Measurements from ENCODE around the gene FAM184A.

Gene FAM184A

DNA sequence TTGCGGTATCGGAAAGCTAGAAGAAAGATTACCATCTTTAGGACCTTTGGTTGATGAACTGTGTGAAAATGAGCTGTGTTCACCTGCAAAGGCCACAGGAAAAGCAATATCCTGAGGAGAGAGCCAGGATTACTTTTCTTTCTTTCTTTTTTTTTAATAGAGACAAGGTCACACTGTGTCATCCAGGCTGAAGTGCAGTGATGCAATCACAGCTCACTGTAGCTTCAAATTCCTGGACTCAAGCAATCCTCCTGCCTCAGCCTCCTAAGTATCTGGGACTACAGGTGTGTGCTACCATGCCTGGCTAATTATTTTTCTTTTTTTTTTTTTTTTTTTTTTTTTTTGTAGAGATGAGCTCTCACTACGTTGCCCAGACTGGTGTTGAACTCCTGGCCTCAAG lies 17.2 kb downstream of the FAM184A start:
- no peak for DNase-seq (ENCODE audit: extremely low read depth in 1 of 2, low read depth in 1 of 2)

DNA sequence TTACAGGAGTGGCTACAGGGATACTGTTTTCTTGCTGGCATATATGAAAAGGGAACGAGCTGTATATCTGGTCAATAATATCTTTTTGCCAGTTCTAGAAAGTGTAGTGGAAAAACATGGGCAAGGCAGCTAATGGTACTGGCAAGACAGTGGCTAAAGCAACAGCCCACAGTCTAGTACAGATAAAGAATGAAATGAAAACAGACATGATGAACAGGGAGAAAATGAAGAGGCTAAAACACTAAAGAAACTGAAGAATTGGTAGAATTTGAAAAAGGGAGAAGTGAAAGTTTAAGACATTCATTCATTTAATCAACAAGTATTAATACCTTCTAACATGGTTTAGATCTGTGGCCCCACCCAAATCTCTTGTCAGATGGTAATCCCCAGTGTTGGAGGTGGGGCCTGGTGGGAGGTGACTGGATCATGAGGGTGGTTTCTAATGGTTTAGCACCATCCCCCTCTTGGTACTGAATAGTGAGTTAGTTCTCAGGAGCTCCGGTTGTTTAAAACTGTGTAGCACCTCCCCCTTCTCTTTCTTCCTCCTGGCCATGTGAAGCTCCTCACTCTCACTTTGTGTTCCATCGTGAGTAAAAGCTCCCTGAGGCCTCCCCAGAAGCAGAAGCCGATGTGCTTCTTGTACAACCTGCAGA lies 18.1 kb downstream of the FAM184A start:
- DNase-seq (ENCODE audit: extremely low read depth in 1 of 2, low read depth in 1 of 2): no peak

DNA sequence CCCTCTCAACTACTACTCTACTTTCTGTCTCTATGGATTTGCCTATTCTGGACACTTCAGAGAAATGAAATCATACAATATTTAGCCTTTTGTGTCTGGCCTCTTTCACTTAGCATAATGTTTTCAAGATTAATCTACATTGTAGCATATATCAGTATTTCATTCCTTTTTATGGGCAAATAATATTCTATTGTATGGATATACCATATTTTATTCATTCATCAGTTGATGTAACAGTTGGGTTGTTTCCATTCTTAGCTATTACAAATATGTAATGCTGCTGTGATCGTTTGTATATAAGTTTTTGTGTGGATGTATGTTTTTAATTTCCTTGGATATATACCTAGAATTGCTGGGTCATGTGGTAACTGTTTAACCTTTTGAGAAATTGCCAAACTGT lies 23.4 kb downstream of the FAM184A start:
- no peak for DNase-seq (ENCODE audit: extremely low read depth in 1 of 2, low read depth in 1 of 2)

DNA sequence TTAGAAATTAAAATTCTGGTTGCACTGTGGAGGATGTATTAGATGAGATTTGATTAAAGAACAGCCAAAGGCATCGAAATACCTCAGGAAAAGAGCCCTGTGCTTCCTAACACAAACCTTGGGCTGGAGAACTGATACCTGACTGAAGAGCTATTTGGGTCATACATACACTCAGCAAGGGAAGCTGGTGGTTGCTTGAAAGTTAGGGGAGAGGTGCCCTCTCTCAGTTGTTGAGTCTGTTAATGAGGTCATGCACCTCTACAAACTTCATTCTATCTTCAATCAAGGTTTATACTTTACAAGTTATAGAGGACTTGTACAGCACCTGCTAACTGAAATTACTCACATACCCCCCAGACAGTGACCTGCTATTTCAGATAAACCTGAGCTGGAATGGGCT lies 25.5 kb downstream of the FAM184A start:
- DNase-seq (ENCODE audit: extremely low read depth in 1 of 2, low read depth in 1 of 2): no peak

DNA sequence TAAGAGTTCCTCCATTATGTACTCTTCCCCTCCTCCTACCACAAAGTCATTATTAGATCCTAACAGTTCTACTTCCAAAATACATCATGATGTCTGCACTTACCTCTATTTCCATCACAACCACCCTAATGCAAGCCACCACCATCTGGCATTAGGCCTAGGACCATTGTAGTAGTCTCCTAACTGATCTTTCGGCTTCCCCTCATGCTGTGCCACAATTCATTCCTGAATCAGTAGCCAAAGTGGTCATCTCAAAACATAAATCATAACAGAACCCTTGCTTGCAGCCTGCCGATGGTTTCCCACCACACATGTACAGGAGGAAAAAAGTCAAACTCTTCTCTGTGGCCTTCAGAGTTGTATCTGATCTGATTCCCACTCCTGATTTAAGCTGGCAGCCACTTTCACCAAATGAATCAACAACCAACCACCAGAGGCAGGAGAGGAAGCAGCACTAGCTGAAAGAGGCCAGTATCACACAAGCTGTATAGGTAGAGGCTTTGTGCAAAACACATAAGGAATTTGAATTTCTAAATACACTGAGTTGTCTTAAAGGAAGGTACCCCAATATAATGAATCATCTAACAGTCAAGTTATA lies 26.1 kb downstream of the FAM184A start:
- no peak for DNase-seq (ENCODE audit: extremely low read depth in 1 of 2, low read depth in 1 of 2)

DNA sequence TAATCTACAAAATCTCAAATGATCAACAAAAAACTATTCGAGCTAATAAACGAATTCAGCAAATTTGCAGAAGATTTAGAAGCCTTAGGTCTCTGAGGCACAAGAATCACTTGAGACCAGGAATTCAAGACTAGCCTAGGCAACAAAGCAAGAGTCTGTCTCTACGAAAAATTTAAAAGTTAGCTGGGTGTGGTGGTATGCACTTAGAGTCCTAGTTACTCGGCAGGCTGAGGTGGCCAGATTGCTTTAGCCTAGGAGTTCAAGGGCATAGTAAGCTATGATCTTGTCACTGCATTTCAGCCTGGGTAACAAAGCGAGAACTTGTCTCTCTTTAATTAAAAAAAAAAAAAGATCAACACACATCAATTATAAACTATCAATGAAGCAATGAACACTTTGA lies 34.2 kb downstream of the FAM184A start:
- DNase-seq (ENCODE audit: extremely low read depth in 1 of 2, low read depth in 1 of 2): no peak

DNA sequence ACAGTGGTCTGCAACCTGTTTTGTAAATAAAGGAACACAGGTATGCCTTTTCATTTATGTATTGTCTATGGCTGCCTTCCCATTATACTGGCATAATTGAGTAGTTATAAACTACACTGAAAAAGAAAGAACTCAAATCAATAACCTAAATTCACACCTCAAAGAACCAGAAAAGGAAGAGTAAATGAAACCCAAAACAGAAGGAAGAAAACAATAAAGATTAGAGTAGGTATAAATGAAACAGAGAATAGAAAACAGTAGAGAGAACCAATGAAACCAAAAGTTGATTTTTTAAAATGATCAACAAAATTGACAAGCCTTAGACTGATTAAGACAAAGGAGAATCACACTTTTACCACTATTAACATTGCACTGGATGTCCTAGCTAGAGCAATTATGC lies 34.7 kb downstream of the FAM184A start:
- no peak for DNase-seq (ENCODE audit: extremely low read depth in 1 of 2, low read depth in 1 of 2)

DNA sequence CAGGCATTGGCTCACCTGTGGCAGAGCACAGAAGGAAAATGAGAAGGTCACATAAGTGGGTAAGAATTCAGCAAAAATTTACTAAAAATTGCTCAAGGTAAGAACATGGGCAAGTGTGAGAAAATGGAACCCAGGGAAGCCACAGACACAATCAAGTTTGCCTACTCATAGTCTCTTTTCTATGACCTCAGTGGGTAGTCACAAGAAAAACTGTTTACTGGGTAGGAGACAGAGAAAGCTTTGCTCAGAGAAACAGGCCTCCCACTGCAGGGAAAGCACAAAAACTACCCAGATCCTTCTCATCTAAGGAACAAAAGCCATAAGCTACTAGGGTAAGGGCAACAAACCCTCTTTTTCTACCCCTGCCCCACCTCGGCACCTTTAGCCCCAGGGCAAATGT lies 35.2 kb downstream of the FAM184A start:
- DNase-seq (ENCODE audit: extremely low read depth in 1 of 2, low read depth in 1 of 2): no peak

DNA sequence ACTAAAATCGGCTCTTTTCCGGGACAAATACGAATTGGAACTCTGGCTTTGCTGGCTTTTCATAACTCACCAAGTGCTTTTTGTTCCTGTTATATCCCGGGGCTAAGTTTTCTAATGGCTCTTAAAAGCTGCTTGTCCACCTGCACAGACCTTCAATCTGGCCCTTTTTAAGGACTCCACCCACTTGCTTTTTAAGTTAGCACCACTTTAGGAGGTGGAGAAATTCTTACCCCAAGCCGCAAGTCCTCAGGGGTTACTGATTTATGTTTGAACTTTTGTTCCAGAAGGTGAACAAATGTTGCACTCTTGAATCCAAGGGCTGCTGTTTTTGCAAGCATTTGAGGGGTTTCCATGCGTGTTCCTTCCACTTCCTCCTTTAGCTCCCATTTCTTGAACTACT lies 37.8 kb downstream of the FAM184A start:
- DNase-seq (ENCODE audit: extremely low read depth in 1 of 2, low read depth in 1 of 2): no peak

DNA sequence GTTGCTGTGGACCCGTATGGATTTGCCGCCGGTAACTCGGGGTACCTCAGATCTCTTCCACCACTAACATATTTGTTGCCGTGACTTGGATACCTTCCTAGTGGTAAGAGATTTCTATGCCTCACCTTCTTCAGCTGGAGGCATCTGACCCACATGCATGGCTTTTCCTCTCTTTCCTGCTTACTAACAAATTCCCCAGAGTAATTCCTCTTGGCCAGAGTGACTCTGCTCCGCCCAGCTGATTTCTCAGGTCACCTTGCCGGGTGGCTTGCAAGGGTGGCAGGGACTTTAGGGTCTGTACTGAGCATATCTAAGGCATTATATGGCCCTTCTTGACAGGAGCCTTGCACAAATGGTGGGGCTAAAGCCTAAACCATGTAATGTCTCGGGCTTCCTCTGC lies 38.2 kb downstream of the FAM184A start:
- DNase-seq (ENCODE audit: extremely low read depth in 1 of 2, low read depth in 1 of 2): no peak

DNA sequence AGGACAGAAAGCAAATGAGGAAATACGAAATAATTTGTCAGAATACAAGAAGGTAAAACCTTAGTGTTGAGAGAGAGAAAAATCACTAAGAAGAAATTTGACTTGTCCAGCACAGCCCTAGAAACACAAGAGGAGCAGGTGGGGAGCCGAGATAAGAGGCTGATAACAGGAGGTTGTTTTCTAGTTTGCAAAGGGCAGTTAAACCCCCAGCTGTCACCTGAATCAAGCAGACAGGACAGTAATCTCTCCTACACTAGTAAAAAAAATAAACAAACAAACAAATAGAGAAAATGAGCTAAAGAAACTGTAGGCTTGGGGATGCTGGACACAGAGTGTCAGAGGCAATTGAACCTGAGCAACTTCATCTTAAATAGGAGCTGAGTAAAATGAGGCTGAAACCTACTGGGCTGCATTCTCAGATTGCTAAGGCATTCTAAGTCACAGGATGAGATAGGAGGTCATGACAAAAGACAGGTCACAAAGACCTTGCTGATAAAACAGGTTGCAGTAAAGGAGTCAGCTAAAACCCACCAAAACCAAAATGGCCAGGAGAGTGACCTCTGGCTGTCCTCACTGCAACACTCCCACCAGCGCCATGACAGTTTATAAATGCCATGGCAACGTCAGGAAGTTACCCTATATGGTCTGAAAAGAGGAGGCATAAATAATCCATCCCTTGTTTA lies 40.4 kb downstream of the FAM184A start:
- no peak for DNase-seq (ENCODE audit: extremely low read depth in 1 of 2, low read depth in 1 of 2)

DNA sequence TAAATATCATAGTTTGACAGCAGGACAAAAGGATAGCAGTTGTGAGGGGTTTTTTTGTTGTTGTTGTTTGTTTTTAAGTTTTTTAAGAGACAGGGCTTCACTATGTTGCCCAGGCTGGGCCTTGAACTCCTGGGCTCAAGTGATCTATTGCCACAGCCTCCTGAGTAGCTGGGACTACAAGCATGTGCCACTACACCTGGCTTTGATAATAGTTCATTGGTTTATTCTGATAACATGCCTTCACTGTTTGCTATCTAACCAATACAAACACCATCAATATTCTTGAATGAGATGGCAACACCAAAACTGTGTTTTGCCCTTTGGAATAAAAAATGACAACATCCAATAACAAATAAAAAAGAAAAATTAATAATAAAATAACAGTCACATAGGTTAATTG lies 41.2 kb downstream of the FAM184A start:
- DNase-seq (ENCODE audit: extremely low read depth in 1 of 2, low read depth in 1 of 2): no peak

DNA sequence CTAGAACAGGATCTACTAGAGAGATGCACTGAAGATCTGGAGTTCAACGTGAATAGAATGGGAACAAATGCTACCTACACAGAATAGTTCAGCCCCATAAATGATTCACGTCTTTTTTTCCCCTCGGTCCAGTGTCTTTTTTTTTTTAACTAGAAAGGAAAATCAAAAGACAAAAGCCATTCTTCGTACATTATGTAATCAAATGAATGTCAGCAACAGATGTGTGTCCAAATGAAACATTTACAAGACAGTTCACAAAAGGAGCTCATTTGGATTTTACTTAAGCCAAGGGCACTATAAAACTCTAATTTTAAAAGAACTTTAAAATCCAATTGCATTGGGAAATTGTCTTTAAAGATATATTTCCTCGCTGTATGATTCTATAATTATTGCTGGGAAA lies 42.4 kb downstream of the FAM184A start:
- DNase-seq (ENCODE audit: extremely low read depth in 1 of 2, low read depth in 1 of 2): no peak

DNA sequence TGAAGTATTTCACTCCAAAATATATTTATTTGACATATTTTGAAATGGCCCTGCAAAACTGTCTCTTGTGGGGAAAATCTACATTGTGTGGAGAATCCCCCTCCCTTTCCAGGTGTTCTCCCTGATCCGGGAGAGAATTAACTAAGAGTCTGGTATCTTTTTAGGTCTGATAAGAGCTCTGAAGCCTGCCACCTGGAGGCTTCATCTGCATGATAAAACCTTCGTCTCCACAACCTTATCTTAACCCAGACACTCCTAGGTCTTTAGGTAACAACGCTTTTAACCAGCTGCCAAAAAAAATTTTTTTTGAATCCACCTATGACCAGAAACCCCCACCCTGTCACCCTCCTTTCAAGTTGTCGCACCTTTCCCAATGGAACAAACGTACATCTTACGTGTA lies 43.0 kb downstream of the FAM184A start:
- DNase-seq (ENCODE audit: extremely low read depth in 1 of 2, low read depth in 1 of 2): no peak

DNA sequence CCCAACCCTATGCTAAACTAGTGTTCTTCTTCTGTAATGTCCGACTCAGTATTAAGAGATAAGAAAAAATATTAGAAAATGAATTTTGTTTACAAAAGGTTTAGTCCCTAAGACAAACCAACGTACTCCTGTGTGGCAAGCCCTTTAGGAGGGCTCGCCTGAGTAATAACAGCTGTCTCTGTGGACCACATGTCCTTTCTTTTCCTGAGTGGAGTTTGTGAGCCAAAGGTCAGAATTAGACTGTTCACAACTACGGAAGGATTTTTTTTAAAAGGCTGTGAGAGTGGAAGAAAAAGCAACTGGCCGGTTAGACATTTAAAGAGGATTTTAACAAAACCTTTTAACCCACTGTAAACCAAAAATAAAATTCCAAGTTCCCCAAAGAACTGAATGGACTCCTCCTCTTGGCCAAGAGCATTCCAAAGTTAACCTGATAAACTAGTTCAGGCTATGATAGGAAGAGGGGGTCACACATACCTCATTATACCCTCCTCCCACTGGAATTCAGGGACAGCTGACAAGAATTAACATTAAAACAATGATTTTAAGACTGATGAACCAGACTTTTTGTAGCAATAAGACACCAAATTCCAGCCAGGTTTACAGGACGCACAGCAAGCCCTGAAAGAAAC lies 43.5 kb downstream of the FAM184A start:
- no peak for DNase-seq (ENCODE audit: extremely low read depth in 1 of 2, low read depth in 1 of 2)

DNA sequence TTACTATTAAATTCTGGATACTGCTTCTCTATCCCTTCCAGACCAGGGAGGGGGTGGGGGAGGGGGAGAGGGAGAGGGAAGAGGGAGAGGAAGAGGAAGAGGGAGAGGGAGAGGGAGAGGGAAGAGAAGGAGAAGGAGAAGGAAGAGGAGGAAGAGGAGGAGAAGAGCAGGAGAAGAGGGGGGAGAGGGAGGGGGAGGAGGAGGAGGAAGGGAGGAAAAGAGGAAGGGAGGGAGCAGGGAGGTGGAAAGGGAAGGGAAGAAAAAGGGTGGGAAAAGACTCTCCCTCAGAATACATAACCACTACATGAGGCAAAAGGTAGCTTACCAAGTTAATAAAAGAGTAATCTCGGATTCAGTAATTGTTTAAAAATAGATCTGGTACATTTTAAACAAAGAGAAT lies 46.0 kb downstream of the FAM184A start:
- DNase-seq (ENCODE audit: extremely low read depth in 1 of 2, low read depth in 1 of 2): no peak

DNA sequence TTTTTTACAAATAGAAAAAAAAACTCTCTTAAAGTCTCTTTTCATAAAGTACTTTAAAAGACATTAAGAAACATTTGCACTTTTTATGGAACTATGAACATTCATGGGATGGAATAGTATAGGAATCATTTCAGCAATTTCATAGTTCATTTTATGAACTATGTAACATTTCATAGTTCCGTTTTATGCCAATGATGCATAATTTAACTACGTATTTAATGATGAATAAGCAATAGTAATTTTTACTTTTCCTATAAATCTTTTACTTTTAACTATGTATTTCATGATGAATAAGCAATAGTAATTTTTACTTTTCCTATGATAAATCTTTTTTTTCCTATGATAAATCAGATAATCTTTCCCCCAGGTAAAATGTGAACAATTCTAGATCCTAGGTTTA lies 47.7 kb downstream of the FAM184A start:
- DNase-seq (ENCODE audit: extremely low read depth in 1 of 2, low read depth in 1 of 2): no peak

DNA sequence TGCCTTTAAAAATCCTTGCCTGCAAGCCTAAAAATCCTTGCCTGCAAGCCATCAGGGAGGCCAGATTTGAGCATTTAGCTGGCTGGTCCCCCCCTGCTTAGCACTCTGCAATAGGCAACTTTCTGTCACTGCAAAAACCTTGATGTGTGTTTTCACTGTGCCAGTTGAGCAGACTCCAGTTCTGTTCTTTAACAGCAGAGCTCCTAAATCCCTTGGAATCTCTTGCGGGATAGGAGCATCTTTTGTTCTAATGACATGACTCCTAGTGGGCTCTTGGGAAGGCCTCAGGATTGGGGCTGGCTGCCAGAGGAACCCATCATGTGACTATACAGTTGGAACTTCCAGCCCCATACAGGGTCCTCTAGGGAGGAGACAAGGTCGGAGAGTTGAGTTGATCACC lies 50.4 kb downstream of the FAM184A start:
- DNase-seq (ENCODE audit: extremely low read depth in 1 of 2, low read depth in 1 of 2): no peak

DNA sequence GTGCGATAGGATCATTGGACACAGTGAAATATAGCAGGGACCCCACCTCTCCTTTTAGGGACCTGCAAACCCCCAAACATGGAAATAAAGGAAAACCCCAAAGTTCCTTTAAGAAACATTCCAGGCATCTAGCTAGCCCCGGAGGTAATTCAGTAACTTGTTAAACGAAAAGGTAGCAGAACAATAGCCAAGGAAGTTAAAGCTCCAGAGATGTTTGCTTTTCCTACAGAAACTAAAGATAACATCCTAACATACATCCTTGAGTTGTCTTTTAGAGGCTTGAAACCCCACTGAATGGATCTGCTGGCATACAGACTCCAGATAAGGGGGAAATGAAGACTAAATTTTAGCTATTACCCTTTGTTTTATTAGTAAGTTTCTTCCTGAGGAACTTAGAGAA lies 51.0 kb downstream of the FAM184A start:
- no peak for DNase-seq (ENCODE audit: extremely low read depth in 1 of 2, low read depth in 1 of 2)

DNA sequence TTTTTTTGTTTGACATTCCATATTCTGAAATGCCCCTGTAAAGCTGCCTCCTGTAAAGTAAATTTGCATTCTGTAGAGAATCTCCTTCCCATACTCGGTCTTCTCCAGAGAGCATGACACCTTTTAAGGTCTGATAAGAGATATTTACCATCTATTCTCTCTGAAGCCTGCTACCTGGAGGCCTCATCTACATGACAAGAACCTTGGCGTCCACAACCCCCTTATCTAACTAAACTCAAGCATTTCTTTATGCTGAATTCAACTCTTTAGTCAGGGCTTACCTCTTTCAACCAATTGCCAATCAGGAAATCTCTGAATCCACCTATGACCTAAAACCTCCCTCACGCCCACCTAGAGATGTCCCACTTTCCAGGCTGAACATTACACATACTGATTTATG lies 51.6 kb downstream of the FAM184A start:
- DNase-seq (ENCODE audit: extremely low read depth in 1 of 2, low read depth in 1 of 2): no peak

DNA sequence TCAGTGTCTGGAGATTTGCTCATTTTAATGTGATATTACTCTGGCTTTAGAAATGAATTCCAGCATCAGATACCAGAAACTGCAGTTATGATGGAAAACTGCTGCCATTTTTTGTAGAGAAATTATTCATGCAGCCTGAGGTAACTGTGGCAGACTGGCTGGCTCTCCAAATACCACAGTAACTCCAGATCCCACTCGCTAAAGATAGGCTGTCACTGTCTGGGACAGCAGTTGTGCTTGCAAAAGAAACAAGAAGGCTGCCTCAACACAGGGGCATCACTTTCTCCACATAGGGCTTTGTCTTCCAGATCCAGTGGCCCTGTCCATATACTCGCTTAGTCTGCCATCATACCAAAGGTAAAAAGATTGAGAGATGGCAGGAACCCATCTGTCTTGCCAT lies 52.7 kb downstream of the FAM184A start:
- no peak for DNase-seq (ENCODE audit: extremely low read depth in 1 of 2, low read depth in 1 of 2)

DNA sequence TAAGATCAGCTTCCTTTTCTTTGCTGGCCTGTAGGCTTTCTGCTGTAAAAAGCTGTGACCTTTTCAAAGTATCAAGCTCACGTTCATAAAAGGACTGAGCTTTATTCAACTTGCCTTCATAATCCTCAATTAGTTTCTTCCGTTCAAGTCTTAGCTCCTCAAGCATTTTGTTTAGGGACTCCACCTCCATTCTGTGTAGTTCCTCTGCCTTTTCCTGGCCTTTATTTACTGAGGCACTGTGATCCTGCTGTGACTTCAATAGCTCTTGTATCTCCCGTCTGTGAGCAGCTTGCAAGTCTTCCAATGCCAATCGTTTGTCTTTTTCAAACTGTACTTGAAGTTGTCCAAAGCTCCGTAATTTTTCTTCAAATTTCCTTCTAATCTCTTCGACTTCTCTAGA lies 54.4 kb downstream of the FAM184A start:
- no peak for DNase-seq (ENCODE audit: extremely low read depth in 1 of 2, low read depth in 1 of 2)
